Kidney (tissue), 14 donors: ENCODE measurements around the gene CLCA2. TPM values are rescaled to one million over a fixed set of nuclear protein-coding genes. Genes with fewer than 3 reads are reported as not detected.
A peak's percentile ranks its signal among the peaks of the same experiment; 100 is the strongest.

Experiments used
- DNase-seq, 5 donors: peaks; one replicate each; pipeline ENCODE4 v3.0.0-alpha.2; 2013 to 2020
- FAIRE-seq: peaks from 2 replicates; lab custom pipeline; 2012; peaks lifted over from hg19 to GRCh38; lab: Jason Lieb, UNC
- H3K27ac ChIP-seq, 2 donors: one replicate each; pipeline ENCODE4 v1.7.0; 2013; ENCODE audit warnings: low read depth in 2 of 2, low read length in 2 of 2, inconsistent platforms in 1 of 2
- H3K27me3 ChIP-seq: one replicate; pipeline ENCODE4 v1.7.1; 2013; ENCODE audit warnings: low read length, inconsistent platforms; ENCODE audit not compliant: control insufficient read depth, insufficient read depth
- H3K36me3 ChIP-seq, 3 donors: one replicate each; pipeline versions ENCODE4 v1.7.0 to v1.7.1; 2013; ENCODE audit warnings: low read length in 3 of 3, control low read depth in 1 of 3, inconsistent platforms in 1 of 3; ENCODE audit not compliant: insufficient read depth in 3 of 3, control insufficient read depth in 2 of 3
- H3K4me1 ChIP-seq, 3 donors: one replicate each; pipeline versions ENCODE4 v1.7.0 to v1.7.1; 2013; ENCODE audit warnings: low read length in 3 of 3, inconsistent platforms in 1 of 3, low read depth in 1 of 3; ENCODE audit not compliant: control insufficient read depth in 2 of 3, insufficient read depth in 2 of 3
- H3K4me3 ChIP-seq, 3 donors: one replicate each; pipeline versions ENCODE4 v1.7.0 to v1.8.1; 2013; ENCODE audit warnings: low read length in 3 of 3, control low read depth in 1 of 3, inconsistent platforms in 1 of 3
- H3K9ac ChIP-seq, 3 donors: one replicate each; pipeline versions ENCODE4 v1.7.0 to v1.7.1; 2013; ENCODE audit warnings: low read length in 3 of 3, control low read depth in 1 of 3, inconsistent platforms in 1 of 3
- H3K9me3 ChIP-seq, 3 donors: one replicate each; pipeline versions ENCODE4 v1.7.0 to v1.7.1; 2013; ENCODE audit warnings: low read length in 3 of 3, control low read depth in 1 of 3, inconsistent platforms in 1 of 3; ENCODE audit not compliant: control insufficient read depth in 2 of 3, insufficient read depth in 1 of 3
- intact Hi-C: fragments of 100-400 bp; cut with DNase I; formaldehyde crosslinking; loops from one replicate; pipeline ENCODE4 v1.11.1; 2022
- polyA plus RNA-seq: library from polyadenylated mRNA; stranded (reverse); fragments of 350-450 nt; fragmentation: Illumina TruSeq; extraction: RNeasy Lipid Tissue Mini Kit (QIAGEN cat#74804); gene quantifications from one replicate; pipeline ENCODE4 v1.2.3, GENCODE V29; 2014; ENCODE audit warnings: low read depth, low replicate concordance; ENCODE audit not compliant: insufficient read depth
- total RNA-seq: library from RNA; stranded (reverse); fragmentation: NEBNext Ultra II Directional; extraction: Animal tissue kit (Norgen Biotek cat#: 25700); gene quantifications from one replicate; pipeline ENCODE4 v1.2.1, GENCODE V29; 2021
- TF ChIP-seq, protein P1 (sequence below): IDR thresholded peaks from 3 replicates; pipeline ENCODE4 v1.5.1; 2012; ENCODE audit warnings: mild to moderate bottlenecking, moderate library complexity, borderline replicate concordance; ENCODE audit not compliant: insufficient read depth; ENCODE audit errors: extremely low read depth
- donor health status: control.
- donor health status: control.
- donor health status: control.
- donor health status: control.
- donor health status: control.
- donor health status: DM: yes; HTN: yes; CAD: no.
- donor health status: Normal renal cell carcinoma (clear cell type).

Gene CLCA2
- total and polyA plus RNA-seq, 2 donors from 2014 or later = not detected

DNA sequence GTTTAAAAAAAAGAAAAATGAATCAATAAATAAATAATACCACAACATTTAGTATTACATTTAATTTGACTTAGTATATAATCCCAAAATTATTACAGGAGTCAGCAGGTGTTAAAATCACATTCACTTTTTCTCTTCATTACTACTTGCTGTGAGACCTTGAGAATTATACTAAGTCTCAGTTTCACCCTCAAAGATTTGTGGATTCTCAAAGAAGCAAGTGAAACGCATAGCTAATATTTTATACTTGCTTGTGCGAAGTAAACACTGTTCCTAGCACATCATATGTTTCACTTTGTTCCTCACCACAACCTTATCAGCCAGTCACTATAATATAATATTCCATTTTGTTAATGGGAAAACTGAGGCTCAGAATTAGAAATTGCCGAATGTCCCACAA is 48.8 kb downstream of the CLCA2 start:
- intact Hi-C loops = no loop called here
- TF ChIP-seq, protein P1, sequence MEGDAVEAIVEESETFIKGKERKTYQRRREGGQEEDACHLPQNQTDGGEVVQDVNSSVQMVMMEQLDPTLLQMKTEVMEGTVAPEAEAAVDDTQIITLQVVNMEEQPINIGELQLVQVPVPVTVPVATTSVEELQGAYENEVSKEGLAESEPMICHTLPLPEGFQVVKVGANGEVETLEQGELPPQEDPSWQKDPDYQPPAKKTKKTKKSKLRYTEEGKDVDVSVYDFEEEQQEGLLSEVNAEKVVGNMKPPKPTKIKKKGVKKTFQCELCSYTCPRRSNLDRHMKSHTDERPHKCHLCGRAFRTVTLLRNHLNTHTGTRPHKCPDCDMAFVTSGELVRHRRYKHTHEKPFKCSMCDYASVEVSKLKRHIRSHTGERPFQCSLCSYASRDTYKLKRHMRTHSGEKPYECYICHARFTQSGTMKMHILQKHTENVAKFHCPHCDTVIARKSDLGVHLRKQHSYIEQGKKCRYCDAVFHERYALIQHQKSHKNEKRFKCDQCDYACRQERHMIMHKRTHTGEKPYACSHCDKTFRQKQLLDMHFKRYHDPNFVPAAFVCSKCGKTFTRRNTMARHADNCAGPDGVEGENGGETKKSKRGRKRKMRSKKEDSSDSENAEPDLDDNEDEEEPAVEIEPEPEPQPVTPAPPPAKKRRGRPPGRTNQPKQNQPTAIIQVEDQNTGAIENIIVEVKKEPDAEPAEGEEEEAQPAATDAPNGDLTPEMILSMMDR = no peak
- no peak for FAIRE-seq

DNA sequence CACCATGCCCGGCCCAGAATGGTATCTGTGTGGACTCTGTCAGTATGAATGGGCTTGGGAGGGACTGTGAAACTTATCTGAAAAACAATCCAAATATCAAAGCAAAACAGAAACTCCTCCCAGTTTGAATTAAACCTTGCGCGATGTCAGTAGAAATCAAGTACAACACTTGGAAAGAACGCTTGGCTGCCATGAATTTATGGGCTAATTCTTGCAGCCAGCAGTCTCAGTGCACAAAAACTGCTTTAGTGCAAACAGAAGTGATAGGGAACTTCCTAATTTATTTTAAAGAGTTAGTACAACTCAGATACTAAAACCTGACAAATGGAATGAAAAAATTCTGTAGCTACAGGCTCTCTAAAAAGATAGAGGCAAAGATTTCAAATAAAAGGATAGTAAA is 53.3 kb downstream of the CLCA2 start:
- FAIRE-seq (no peak), DNase-seq (peak in 1 of 5 donors; percentile 10)
- H3K36me3 ChIP-seq = no peaks in the 10 kb centered on the region
- no peaks in the 10 kb centered on the region for H3K9me3 ChIP-seq
- no peak overlapping the region for H3K27ac ChIP-seq
- H3K4me3 ChIP-seq = no peak overlapping the region
- intact Hi-C loops = no loop called here
- no peaks in the 10 kb centered on the region for H3K4me1 ChIP-seq
- TF ChIP-seq, protein P1 = no peak
- no peaks in the 10 kb centered on the region for H3K27me3 ChIP-seq
- no peak overlapping the region for H3K9ac ChIP-seq

More for the DNA sequence above, 48.8 kb downstream of the CLCA2 start:
- no peak overlapping the region for H3K4me3 ChIP-seq
- no peak for DNase-seq
- H3K9me3 ChIP-seq = no peaks in the 10 kb centered on the region
- H3K36me3 ChIP-seq = no peaks in the 10 kb centered on the region
- H3K27ac ChIP-seq = no peak overlapping the region
- no peak overlapping the region for H3K9ac ChIP-seq
- H3K27me3 ChIP-seq = no peaks in the 10 kb centered on the region
- no peaks in the 10 kb centered on the region for H3K4me1 ChIP-seq

DNA sequence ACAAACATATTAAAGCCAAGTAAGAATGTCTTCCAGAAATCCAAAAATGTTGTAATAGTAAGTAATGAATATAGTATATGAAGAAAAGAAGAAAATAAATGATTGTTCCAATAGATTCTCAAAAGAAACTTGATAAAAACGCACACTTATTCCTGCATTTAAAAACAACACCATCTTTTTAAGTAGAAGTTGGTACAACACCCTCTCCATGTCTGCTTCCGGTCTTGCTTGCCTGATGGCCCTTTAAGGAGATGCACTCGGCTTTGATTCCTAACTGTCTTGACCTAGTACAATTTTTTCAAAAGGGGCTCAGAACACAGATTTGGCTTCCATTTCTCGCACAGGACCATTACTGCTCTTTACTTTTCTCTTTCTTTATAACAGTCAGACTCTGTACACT is 53.7 kb downstream of the CLCA2 start:
- FAIRE-seq = no peak
- no peak for DNase-seq

More for the DNA sequence above, 53.7 kb downstream of the CLCA2 start:
- TF ChIP-seq, protein P1 = no peak
- intact Hi-C loops = no loop called here
- Histone ChIP-seq H3K36me3 (no peaks in the 10 kb centered on the region), H3K27me3 (no peaks in the 10 kb centered on the region), H3K4me1 (no peaks in the 10 kb centered on the region), H3K27ac (no peak overlapping the region), H3K4me3 (no peak overlapping the region), H3K9me3 (no peaks in the 10 kb centered on the region), H3K9ac (no peak overlapping the region)
